Astrocyte (in vitro differentiated cells and primary cell): ENCODE results near the gene TMEM273. TPM values are rescaled to one million over a fixed set of nuclear protein-coding genes. Genes with fewer than 3 reads are reported as not detected.

Experiments
- DNase-seq: peaks from one replicate; pipeline ENCODE4 v3.0.0-alpha.2; 2010; ENCODE audit warnings: low read depth
- FAIRE-seq: peaks from 2 replicates; lab custom pipeline; 2011; peaks lifted over from hg19 to GRCh38; lab: Jason Lieb, UNC
- H2AFZ ChIP-seq: 2 replicates; pipeline ENCODE4 v1.6.0; 2012; ENCODE audit warnings: low read depth, low read length, inconsistent platforms
- H3K27ac ChIP-seq: 2 replicates; pipeline ENCODE4 v1.5.1; 2011; ENCODE audit warnings: low read depth, low read length, inconsistent platforms
- H3K27me3 ChIP-seq: 2 replicates; pipeline ENCODE4 v1.6.0; 2011; ENCODE audit warnings: low read length, inconsistent platforms; ENCODE audit not compliant: insufficient read depth
- H3K36me3 ChIP-seq: 2 replicates; pipeline ENCODE4 v1.5.1; 2011; ENCODE audit warnings: low read length, inconsistent platforms; ENCODE audit not compliant: insufficient read depth
- H3K4me1 ChIP-seq: 2 replicates; pipeline ENCODE4 v1.5.1; 2011; ENCODE audit warnings: low read length, inconsistent platforms; ENCODE audit not compliant: insufficient read depth
- H3K4me2 ChIP-seq: 2 replicates; pipeline ENCODE4 v1.6.0; 2012; ENCODE audit warnings: low read length, inconsistent platforms
- H3K4me3 ChIP-seq: 2 replicates; pipeline ENCODE4 v1.5.1; 2011; ENCODE audit warnings: low read depth, mild to moderate bottlenecking, low read length, inconsistent platforms; ENCODE audit not compliant: insufficient read depth
- H3K79me2 ChIP-seq: 2 replicates; pipeline ENCODE4 v1.6.0; 2012; ENCODE audit warnings: mild to moderate bottlenecking, low read length, inconsistent platforms; ENCODE audit not compliant: insufficient read depth
- H3K9ac ChIP-seq: 2 replicates; pipeline ENCODE4 v1.6.0; 2012; ENCODE audit warnings: mild to moderate bottlenecking, low read length, inconsistent platforms
- H3K9me3 ChIP-seq: 2 replicates; pipeline ENCODE4 v1.5.1; 2012; ENCODE audit warnings: low read depth, mild to moderate bottlenecking, low read length, inconsistent platforms; ENCODE audit not compliant: insufficient read depth
- H4K20me1 ChIP-seq: 2 replicates; pipeline ENCODE4 v1.6.0; 2012; ENCODE audit warnings: low read length, inconsistent platforms; ENCODE audit not compliant: insufficient read depth
- H3K27ac Mint-ChIP-seq: one replicate; pipeline ENCODE4 v1.8.0; 2021; ENCODE audit warnings: mild to moderate bottlenecking, mixed read lengths; ENCODE audit not compliant: unreplicated experiment
- H3K27me3 Mint-ChIP-seq: one replicate; pipeline ENCODE4 v1.8.0; 2021; ENCODE audit warnings: low read depth, mixed read lengths; ENCODE audit not compliant: unreplicated experiment
- H3K36me3 Mint-ChIP-seq: one replicate; pipeline ENCODE4 v1.8.0; 2021; ENCODE audit warnings: low read depth, mixed read lengths; ENCODE audit not compliant: unreplicated experiment
- H3K4me1 Mint-ChIP-seq: one replicate; pipeline ENCODE4 v1.8.0; 2021; ENCODE audit warnings: low read depth, mixed read lengths; ENCODE audit not compliant: unreplicated experiment
- H3K4me3 Mint-ChIP-seq: one replicate; pipeline ENCODE4 v1.8.0; 2021; ENCODE audit warnings: mild to moderate bottlenecking, moderate library complexity, mixed read lengths; ENCODE audit not compliant: unreplicated experiment
- H3K9me3 Mint-ChIP-seq: one replicate; pipeline ENCODE4 v1.8.0; 2021; ENCODE audit warnings: mild to moderate bottlenecking, mixed read lengths; ENCODE audit not compliant: unreplicated experiment
- CTCF ChIP-seq: IDR thresholded peaks from 2 replicates; pipeline ENCODE4 v1.5.1; 2011; ENCODE audit warnings: low read depth, mild to moderate bottlenecking, inconsistent platforms, low read length, moderate library complexity; ENCODE audit not compliant: insufficient read depth
- EZH2 ChIP-seq: IDR thresholded peaks from 2 replicates; pipeline ENCODE4 v1.6.1; 2012; ENCODE audit warnings: mild to moderate bottlenecking, low read length, inconsistent platforms; ENCODE audit not compliant: insufficient read depth
- total RNA-seq: library from RNA; stranded (reverse); gene quantifications from 2 replicates; pipeline ENCODE4 v1.2.1, GENCODE V29; 2021

TMEM273 gene
- total RNA-seq, 1 donor from 2014 or later = not detected

GRCh38 chr10:49112851-49113250 lies 75.3 kb downstream of the TMEM273 start:
- TF ChIP-seq CTCF (no peak), EZH2 (no peak)
- Mint-ChIP-seq H3K27ac (no peak overlapping the region), H3K4me1 (peaks cover 1% of the 10 kb centered on the region), H3K27me3 (peaks cover 56% of the 10 kb centered on the region), H3K36me3 (peaks cover 3% of the 10 kb centered on the region), H3K4me3 (no peak overlapping the region), H3K9me3 (peaks cover 2% of the 10 kb centered on the region)
- H3K27ac ChIP-seq = no peak overlapping the region
- peaks cover 7% of the 10 kb centered on the region for H3K4me1 ChIP-seq
- no peak for DNase-seq
- no peaks in the 10 kb centered on the region for H3K79me2 ChIP-seq
- no peaks in the 10 kb centered on the region for H3K27me3 ChIP-seq
- no peaks in the 10 kb centered on the region for H4K20me1 ChIP-seq
- H3K9ac ChIP-seq = no peak overlapping the region
- no peak overlapping the region for H3K4me2 ChIP-seq
- H3K4me3 ChIP-seq = no peak overlapping the region
- no peaks in the 10 kb centered on the region for H3K36me3 ChIP-seq
- no peaks in the 10 kb centered on the region for H3K9me3 ChIP-seq
- H2AFZ ChIP-seq = no peak overlapping the region
- FAIRE-seq = no peak

- H3K36me3 Mint-ChIP-seq = peaks cover 3% of the 10 kb centered on the region
- Histone ChIP-seq H3K9ac (no peak overlapping the region), H4K20me1 (no peaks in the 10 kb centered on the region), H2AFZ (no peak overlapping the region), H3K27me3 (no peaks in the 10 kb centered on the region), H3K4me2 (no peak overlapping the region), H3K4me1 (peaks cover 7% of the 10 kb centered on the region), H3K4me3 (no peak overlapping the region), H3K79me2 (no peaks in the 10 kb centered on the region), H3K36me3 (no peaks in the 10 kb centered on the region), H3K27ac (no peak overlapping the region), H3K9me3 (no peaks in the 10 kb centered on the region)
- H3K27me3 Mint-ChIP-seq = peaks cover 56% of the 10 kb centered on the region
- no peaks in the 10 kb centered on the region for H3K4me1 Mint-ChIP-seq
- TF ChIP-seq EZH2 (no peak), CTCF (no peak)
- H3K9me3 Mint-ChIP-seq = peaks cover 3% of the 10 kb centered on the region
- no peak overlapping the region for H3K4me3 Mint-ChIP-seq
- no peak for FAIRE-seq
- DNase-seq = no peak
- no peak overlapping the region for H3K27ac Mint-ChIP-seq
Observed at GRCh38 chr10:49112098-49112497, 76.1 kb downstream of the TMEM273 start.

- Histone ChIP-seq H3K79me2 (no peaks in the 10 kb centered on the region), H3K36me3 (no peaks in the 10 kb centered on the region), H3K27ac (no peak overlapping the region), H3K9ac (no peak overlapping the region), H2AFZ (no peak overlapping the region), H3K9me3 (no peaks in the 10 kb centered on the region), H3K4me1 (peaks cover 7% of the 10 kb centered on the region), H3K4me2 (no peak overlapping the region), H3K4me3 (no peak overlapping the region), H3K27me3 (no peaks in the 10 kb centered on the region), H4K20me1 (no peaks in the 10 kb centered on the region)
- peaks cover 4% of the 10 kb centered on the region for H3K9me3 Mint-ChIP-seq
- no peak overlapping the region for H3K27ac Mint-ChIP-seq
- H3K27me3 Mint-ChIP-seq = peaks cover 62% of the 10 kb centered on the region
- FAIRE-seq (no peak), DNase-seq (no peak)
- H3K4me1 Mint-ChIP-seq = no peaks in the 10 kb centered on the region
- peaks cover 3% of the 10 kb centered on the region for H3K36me3 Mint-ChIP-seq
- TF ChIP-seq CTCF = no peak
- no peak overlapping the region for H3K4me3 Mint-ChIP-seq
Observed at GRCh38 chr10:49111320-49111698, 76.9 kb downstream of the TMEM273 start.
